Measurements from ENCODE around the gene FAS.
"Not testable (repeated sequence)": the region's sequence is repeated elsewhere in the genome, so short reads cannot be mapped to it uniquely, and the experiment has no call there.

Gene FAS

DNA sequence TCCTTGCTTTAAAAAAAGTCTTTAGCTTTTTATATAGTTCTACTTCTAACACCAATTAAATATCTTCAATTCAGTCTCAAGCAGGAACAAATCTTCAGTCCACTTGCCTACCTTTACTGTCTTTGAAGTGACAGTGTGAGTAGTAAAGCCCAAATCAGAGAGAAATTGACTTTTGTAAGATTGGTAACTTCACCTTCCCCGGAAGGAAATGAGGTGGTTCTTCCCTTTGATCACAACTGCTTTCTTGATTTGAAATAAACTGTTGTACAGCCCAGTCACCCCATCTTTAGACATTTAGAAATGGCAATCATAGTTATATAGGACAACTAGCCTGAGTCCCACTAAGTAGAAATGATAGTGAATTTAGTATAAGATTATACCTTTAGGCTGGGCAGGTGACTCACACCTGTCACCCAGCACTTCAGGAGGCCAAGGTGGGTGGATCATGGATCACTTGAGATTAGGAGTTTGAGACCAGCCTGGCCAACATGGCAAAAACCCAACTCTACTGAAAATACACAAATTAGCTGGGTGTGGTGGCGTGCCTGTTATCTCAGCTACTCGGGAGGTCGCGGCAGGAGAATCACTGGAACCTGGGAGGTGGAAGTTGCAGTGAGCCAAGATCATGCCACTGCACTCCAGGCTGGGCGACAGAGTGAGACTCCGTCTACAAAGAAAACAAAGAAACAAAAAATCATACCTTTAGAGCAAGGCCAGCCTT lies 4.7 kb downstream of the FAS start:
- no peak for DNase-seq

DNA sequence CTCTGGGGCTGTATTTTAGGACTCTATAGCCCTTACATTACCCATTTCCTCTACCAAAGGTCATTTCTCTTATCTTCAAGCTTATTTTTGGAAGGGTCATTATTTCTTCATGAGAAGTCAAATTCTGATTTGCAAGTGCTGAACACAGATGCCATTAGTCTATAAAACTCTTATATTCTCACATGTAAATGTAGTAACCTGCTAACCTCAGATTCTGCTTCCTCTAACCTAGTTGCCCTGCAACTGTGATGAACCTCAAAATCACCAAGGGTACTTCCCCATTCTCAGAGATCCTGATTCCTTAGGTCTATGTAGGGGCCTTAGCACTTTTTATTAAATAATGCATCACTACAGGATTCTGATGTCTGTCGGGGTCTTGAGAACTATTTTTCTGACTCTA lies 6.3 kb downstream of the FAS start:
- DNase-seq, result peak; percentile 68

DNA sequence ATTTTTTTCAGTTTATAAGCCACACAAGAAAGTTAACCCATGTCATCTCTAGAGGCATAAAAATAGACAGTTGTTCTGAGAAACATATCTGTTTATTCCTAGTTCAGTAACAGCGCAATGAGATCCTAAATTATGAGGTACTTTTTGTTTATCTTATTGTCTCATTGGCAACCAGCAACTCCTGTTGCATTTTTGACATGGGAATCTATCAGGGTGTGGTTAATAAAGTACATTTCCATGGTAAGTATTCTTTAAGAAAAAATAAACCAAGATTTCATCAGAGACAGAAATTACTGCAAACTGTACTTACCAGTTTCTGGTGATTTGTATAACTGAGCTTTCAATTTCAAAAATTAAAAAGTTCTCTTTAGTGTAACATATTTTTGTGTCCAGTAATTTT lies 9.0 kb downstream of the FAS start:
- no peak for DNase-seq

DNA sequence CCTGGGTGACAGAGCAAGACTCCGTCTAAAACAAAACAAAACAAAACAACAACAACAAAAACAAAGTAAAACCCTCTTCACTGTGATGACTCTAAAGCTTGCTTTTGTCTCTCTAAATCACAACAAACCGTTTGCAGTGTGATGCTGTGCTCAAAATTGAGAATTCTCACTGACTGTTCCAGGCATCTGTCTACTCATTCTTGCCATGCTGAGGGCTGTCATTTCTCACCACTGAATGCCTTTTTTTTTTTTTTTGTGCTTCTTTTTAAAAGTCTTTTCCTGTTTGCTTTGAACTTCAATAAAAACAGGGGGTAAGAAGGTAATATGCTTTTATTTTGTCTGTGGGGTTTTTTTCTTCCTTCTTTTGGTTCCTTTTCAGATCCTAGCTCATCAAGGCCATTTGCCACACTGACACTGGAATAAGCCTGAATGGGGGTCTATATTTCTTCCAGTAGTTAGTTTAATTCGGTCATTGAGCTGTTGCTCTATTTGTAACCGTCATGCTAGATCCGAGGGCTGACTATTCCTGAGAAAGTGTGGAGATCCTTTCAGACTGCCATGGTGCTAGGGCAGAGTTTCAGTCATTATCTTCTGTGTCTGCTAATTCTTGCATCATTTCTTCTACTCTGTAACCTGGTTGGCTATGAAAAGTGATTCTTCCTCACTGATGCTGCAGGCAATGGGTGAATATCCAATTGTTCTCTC lies 10.6 kb downstream of the FAS start:
- no peak for DNase-seq

- DNase-seq, result no peak
Observed at GRCh38 chr10:89001729-89002072, 11.1 kb downstream of the FAS start.

GRCh38 chr10:89002226-89002978 lies 11.8 kb downstream of the FAS start:
- no peak for DNase-seq

DNA sequence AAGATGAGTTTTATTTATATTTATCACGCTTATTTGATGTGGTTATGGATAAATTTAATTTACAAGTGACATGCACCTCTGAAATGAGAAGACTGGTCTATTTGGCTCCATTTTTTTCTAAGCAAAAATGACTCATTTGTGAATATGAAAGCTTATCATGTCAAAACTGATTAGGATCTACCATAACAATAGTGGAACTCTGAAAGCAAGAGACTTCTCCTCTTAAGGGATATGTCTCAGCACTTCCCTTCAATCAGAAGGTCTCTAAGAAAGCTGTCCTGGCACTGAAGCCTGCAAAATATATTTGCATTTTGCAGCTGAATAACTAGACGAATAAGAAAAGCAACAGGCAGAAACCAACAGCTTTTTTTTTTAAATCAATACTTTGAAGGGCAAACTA lies 12.7 kb downstream of the FAS start:
- peak; percentile 60 for DNase-seq

- no peak for DNase-seq
Observed at GRCh38 chr10:89007129-89007893, 16.7 kb downstream of the FAS start.

GRCh38 chr10:89018700-89019346 lies 28.2 kb downstream of the FAS start:
- DNase-seq, result not testable (repeated sequence)

DNA sequence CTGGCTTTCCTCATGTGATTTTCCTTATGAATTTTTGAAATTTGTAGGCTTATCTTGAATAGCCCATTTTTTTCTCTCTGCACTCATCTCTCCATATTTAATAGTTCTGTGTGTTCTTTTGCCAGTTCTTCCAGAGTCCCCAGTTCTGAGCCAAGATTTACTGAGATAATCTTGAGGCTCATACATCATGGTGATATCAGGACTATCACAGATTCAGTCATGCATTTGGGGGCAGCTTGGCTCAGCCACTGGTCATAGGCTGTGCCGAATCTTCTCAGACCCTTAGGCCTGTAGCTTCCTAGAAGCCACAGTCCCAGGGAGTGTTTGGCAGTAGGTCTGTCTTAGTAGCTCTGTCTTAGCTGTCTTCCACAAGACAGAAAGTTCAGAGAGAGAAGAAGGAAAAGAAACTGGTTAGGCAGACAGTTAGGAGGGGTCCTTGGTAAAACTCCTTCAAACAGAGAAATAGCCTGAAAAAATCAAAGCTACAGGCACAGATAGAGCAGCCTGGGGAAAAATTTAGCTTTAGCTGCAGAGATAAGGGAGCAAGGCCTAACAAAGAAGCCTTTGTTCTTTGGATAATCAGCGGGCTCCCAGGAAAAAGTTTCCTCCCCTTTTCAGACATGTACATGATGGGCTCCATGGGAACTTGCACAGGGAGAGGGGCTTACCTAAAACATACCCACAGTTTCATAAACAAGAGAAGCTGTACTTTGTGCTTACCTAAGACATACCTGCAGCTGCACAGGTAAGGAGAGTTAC lies 29.1 kb downstream of the FAS start:
- no peak for DNase-seq

GRCh38 chr10:89021526-89021925 lies 30.9 kb downstream of the FAS start:
- not testable (repeated sequence) for DNase-seq

DNA sequence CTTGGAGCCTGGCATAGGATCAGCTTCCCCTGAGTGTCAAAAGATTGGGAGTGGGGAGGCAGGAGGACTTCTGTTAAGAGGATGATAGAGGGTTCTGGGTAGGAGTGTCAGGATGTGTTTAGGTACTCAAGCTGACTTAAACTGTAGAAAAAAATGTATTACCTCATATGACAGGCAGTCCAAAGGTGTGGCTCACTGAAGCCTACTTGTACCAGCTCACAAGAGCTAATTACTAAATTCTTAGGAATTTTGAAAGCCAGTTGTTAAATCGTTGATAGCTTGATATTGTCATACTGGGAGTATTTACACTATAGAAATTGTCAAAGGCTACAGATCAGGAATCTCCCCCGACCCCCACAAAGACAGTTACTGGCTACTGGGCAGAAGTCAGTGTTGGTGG lies 32.1 kb downstream of the FAS start:
- no peak for DNase-seq

DNA sequence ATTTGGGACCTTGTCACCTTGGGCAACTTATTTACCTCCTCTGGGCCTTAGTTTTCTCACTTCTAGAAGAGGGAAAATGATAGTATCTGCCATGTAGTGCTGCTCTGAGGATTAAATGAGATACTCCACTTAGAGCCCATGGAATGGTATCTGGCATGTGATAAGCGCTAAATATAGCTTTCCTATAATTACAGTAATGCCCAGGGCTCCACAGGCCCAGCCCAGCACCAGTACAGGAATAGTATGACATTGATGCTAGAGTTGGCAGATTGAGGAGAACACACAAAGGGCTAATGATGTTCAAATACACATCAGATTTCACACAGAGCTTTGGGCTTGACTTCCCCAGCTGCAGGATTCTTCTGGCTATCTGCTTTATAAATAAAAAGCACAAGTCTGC lies 34.9 kb downstream of the FAS start:
- no peak for DNase-seq

- DNase-seq, result no peak
Observed at GRCh38 chr10:89029181-89029580, 38.6 kb downstream of the FAS start.

- DNase-seq, result peak; percentile 90
Observed at GRCh38 chr10:89029785-89030437, 39.3 kb downstream of the FAS start.

GRCh38 chr10:89030791-89031190 lies 40.2 kb downstream of the FAS start:
- no peak for DNase-seq

- peak; percentile 65 for DNase-seq
Observed at GRCh38 chr10:89032141-89032891, 41.7 kb downstream of the FAS start.

GRCh38 chr10:89035461-89035860 lies 44.9 kb downstream of the FAS start:
- no peak for DNase-seq

DNA sequence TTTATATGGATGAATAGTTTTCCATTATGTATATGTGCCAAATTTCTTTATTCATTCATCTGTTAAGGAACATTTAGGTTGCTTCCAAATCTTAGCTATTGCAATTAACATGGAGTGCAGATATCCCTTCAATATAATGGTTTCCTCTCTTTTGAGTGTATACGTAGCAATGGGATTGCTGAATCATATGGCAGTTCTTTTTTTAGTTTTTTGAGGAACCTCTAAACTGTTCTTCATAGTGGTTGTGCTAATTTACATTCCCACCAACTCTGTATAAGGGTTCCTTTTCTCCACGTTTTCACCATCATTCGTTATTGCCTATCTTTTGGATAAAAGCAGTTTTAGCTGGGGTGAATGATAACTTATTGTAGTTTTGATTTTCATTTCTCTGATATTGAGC lies 46.5 kb downstream of the FAS start:
- peak; percentile 44 for DNase-seq

- DNase-seq, result no peak
Observed at GRCh38 chr10:89042562-89042961, 52.0 kb downstream of the FAS start.

- no peak for DNase-seq
Observed at GRCh38 chr10:89043052-89043451, 52.5 kb downstream of the FAS start.

Data from OCI-M1 (cell line).